ENCODE measurements around the gene PRKCA.
A peak's percentile ranks its signal among the peaks of the same experiment; 100 is the strongest.

Gene PRKCA

DNA sequence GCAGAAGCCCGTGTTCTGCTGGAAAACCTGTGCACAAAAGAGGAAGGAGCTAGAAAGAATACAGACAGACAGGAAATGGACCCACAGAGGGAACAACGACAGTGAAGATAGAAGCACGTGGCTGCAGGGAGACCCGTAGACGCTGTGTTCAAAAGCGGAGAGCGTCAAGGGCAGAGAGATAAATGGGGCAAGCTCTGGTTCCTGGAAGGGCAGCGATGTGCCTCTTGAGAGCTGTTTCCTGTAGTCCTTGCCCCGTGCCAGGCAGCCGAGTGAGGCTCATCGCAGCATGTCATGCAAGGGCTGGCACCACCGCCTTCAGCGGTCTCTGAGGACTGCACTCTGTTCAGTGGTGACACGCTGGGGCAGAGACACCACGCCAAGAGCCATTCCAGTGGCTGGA, 488.9 kb downstream of the PRKCA start:
- no peak for DNase-seq

DNA sequence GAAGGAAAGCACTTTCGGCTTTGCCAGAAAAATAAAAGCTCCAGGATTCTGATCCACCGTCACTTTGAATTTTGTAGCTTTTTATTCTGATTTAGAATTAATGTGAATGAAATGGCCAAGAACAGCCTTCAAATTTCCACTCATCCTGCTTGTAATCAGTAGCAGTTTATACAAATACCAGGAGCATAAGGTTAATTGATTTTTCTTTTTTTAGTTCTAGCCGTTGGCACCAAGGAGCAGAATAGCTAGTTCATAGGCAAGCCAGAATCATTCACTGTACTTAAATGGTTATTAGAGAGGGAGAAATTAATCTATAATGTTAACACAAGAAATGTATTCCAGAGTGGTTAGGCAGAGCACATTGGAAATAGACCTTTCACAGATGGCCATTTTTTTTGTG, 491.4 kb downstream of the PRKCA start:
- no peak for DNase-seq

DNA sequence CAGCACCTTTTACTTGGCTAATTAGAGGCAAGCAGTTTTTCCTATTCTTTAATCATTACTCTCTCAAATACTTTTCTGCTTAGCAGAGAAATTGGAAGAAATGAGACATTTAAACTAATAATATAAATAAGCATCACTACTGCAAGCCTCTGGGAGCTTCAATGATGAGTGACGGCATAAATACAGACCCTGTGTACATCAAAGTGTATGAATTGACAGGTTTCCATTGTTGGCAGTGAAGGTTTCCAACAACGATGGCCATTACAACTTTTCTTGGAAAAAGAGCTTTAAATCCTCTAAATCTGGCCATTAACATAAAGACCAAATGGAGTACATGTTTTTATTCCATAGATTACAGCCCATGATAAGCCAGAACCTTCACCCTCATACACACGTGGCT, 493.1 kb downstream of the PRKCA start:
- DNase-seq: no peak

DNA sequence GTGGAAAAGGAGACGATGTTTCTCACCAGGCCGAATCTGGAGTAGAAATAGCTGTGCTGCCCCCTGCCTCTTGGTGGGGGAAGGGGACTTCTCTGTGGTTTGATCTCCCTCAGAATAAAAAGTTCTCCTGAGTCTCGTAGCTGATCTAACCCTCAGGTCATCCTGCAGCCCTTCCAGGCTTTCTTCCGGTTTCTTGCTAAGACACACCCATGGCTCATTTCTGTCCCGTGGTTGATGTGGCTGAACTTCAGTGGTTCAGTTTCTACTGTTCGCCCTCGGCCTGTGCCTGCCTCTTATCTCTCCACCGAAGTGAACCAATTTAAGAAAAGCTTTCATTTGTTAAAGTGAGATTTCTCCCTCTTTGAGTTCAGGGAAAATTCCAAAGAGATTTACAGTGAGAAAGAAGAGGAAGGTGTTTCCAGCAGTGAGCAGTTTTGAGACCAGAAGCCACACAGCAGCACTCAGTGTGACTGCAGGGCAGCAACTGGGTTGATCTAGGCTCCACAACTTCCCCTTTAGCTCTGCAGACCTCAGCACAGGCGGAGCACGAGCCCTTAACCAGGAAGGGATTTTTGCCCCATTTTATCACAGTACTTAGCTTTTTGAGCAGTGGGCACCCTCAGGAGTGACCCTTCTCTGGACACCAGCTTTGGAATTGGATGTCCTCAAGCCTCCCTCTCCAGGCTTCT, 497.6 kb downstream of the PRKCA start:
- no peak for DNase-seq

DNA sequence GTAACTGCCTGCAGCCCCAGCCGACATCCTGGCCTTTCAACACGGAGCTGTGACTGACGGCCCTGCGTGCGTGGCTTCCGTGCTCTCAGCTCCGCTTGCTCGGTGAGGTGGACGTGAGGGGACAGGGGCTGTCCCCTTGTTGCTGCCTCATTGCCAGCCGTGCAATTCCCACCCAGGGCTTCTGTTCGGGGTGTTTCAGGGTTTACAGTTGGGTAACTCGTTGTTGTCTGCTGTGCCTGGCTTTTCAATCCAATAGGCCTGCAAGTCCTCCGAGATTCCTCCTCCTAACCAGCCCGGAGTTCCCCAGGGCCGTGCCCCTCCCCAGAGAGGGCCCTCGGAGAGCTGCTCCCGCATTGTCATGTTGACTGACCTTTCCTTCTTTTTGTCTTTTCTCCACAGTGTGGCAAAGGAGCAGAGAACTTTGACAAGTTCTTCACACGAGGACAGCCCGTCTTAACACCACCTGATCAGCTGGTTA, 501.1 kb downstream of the PRKCA start:
- no peak for DNase-seq

DNA sequence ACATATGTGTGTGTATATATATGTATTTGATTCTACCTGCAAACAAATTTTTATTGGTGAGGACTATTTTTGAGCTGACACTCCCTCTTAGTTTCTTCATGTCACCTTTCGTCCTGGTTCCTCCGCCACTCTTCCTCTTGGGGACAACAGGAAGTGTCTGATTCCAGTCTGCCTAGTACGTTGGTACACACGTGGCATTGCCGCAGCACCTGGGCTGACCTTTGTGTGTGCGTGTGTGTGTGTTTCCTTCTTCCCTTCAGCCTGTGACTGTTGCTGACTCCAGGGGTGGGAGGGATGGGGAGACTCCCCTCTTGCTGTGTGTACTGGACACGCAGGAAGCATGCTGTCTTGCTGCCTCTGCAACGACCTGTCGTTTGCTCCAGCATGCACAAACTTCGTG, 503.2 kb downstream of the PRKCA start:
- DNase-seq: no peak

DNA sequence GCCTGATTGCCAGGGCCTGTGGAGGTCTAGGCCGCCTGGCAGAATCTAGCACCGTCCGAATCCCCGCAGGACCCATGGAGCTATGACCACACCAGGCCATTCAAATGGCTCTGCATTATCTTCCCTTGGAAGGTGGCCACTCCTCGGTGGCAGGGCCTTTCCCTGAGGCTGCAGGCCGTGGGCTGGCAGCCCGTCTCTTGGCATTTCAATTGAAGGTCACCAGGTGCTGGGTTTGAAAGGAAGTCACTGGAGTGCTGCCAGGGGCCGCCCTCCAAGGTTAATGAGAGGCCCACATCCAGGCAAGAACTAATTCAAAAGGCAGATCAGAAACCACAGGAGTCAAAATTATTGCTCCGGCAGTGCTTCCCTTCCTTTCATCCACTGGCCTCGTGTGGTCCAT, 504.8 kb downstream of the PRKCA start:
- no peak for DNase-seq

DNA sequence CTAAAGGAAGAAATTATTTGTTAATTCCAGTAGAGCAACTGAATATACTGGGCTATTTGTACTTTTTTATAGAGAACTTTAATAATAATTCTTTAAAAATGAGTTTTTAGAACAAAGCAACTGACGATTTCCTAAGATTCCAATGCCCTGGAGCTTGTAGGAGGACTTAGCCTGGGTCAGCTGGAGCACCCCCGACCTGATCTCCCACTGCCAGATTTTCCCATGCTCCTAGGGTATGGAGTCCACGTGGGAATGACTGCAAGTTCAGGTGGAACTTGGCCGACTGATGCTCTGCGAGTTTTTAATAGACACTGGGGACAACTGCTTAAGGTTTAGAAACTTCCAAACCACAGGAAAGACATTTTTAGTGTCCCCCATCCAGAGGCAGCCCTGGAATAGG, 507.0 kb downstream of the PRKCA start:
- no peak for DNase-seq

DNA sequence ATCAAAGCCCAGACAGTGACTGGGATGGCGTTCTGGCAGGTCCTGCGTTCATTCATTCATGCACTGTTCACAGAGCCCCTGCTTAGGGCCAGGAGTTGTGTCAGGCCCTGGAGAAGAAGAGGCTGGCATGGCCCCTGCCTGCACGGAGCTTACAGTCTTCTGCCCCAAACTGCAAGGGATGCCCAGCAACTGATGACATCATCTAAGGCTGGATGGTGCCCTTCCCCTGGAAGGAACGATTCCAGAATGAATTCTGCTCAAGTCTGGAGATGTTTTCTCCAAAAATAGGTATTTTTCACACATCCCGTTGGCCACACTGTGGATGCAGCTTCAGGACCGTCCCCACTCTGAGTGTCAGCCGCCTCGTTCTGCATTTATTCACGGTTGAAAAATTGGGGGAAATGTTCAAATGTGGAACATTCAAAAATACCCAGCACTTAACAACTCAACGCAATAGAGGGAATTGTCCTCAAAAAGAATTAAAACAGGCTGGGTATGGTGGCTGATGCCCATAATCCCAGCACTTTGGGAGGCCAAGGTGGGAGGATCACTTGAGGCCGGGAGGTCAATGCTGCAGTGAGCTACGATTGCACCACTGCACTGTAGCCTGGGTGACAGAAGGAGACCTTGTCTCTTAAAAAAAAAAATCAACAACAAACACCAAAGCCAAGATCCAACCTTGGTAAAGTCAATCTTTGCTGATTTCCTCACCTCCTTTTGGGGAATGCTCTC, 508.7 kb downstream of the PRKCA start:
- no peak for DNase-seq

DNA sequence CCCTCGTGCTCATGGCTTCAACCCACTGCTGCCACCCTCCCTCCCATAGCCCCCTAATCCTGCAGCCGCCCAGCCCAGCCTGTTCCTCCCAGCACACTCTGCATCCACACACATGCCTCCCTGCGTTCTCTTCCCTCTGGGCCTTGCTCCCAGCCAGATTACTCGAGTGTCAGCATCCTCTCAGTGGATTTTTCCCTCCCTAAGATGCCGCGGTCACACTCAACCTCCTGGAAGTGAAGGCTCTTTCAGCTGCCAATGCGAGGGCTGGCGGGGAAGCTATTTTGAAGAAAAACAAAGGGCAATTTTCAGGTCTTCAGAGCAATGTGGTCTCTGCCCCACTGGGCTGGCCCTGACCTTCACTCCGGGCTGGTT, 509.3 kb downstream of the PRKCA start:
- DNase-seq: no peak

DNA sequence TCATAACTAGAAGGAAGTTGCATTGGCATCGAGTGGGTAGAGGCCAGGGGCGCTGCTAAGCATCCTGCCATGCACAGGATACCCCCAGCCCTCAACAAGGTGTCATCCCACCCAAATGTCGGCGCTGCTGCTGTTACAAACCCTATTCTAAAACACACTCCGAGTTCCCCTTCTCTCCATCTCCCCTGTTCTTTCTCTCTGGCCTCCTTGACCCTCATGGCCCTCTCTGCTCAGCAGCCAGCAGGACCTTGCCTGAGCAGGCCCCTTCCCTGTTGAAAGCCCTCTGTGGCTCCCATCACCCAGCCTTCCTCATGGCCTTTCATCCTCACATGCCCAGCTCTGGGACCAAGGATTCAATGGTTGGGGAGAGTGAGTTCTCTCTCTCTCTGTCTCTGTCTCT, 510.2 kb downstream of the PRKCA start:
- no peak for DNase-seq

DNA sequence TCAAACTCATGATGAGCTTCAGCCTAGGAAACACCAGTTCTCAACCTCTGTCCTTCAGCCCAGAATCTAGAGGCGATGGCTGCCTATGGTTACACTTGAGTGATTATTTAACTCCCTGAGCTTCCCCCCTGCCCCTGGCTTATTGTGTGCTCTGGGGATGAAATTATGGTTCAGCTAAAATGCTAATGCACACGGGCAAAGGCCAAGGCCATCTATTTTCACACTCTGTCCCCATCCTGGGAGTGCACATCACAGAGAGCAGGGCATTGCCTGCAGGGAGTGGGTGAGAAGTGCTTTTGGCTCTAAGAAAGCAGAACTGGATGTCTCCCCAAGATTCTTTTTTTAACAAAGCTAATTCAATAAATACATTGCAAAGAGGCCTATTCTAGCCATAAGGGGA, 510.9 kb downstream of the PRKCA start:
- no peak for DNase-seq

DNA sequence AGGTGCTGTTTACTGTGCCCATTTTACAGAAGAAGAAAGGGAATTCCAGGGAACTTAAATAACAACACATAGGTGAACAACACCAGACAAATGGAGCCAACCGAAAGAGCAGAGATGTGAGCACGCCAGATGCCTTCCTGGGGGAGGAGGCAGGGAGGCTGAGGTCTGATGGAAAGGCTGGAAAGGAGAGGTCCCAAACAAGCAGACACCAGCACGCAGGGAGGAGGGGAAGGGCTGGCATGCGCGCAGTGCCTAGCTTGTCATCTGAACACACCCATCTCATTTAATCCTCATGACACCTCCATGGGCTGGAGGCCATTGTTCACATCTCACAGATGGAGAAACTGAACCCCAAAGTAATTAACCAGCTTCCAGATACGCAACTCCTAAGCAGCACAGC, 511.6 kb downstream of the PRKCA start:
- DNase-seq: no peak

DNA sequence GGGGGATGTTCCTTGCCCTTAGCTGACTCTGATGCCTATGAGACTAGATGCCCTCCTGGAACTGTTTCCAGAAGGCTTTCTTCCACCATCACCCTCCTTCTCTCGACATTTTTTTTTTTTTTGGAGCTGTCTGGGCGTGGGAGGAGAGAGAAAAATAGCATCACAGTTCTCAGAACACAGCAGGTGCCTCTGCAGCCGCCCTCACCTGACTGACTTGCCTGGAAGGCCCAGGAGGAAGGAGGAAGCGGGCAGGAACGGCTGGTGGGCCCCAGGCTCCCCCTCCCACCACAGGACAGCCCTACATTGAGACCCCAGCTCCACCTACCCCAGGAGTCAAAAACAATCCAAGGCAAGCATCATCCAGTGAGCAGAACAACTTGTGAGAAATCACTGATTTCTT, 512.2 kb downstream of the PRKCA start:
- DNase-seq: no peak

DNA sequence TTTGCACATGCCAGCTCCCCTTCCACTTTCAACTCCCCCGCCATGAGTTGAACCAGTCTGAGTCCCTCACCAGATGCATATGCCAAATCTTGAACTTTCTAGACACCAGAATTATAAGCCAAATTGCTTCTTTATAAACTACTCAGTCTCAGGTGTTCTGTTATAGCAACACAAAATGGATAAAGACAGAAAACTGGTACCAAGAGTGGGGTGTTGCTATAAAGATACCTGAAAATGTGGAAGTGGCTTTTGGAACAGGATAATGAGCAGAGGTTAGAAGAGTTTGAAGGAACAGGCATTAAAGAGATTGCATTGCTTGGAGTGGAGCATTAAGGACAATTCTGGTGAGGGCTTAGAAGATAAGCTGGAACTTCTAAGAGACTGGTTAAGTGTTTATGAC, 515.3 kb downstream of the PRKCA start:
- DNase-seq: no peak

DNA sequence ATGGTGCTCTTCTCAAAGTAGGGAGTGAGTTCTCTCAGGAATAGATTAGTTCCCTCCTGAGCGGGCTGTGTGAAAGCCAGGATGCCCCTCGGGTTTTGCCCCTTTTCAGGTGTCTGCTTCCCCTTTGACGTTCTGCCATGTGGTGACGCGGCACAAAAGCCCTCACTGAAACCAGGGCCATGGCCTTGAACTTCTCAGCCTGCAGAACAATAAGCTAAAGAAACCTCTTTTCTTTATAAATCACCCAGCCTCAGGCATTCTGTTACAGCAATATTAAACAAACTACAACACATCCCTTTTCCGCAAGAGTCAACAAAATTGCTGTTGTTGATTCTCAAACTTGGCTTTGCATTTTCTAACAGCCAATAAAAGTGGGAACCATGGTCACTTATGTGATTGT, 517.1 kb downstream of the PRKCA start:
- DNase-seq: no peak

DNA sequence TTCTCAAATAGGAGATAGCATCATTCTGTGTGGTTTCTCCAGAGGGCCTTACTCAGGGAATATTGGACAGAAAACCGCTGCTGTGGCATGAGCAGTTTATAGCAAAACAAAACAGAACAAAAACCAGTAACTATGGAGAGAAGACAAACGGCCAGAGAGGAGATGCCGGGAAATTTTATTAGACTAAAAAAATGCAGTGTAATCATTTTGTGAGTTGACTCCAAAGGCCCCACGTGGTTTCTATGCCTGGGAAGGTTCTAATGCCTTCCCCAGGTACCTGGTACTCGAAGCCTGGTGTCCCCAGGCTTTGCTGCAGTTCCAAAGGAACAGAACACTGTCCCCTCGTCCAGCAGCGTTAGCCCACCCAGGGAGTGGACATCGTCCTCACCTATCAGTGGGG, 519.6 kb downstream of the PRKCA start:
- no peak for DNase-seq

DNA sequence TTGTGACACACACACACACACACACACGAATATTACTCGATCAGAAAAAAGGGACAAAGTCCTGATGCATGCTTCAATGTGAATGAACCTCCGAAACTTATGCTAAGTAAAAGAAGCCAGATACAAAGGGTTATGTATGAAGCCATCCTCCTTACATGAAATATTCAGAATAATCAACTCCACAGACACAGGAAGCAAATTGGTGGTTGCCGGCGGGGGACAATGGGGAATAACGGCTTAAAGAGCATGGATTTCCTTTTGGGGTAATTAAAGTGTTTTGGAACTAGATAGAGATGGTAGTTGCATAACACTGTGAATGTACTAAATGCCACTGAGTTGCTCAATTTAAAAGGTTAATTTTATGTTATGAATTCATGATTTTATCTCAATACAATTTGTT, 524.4 kb downstream of the PRKCA start:
- DNase-seq: no peak

DNA sequence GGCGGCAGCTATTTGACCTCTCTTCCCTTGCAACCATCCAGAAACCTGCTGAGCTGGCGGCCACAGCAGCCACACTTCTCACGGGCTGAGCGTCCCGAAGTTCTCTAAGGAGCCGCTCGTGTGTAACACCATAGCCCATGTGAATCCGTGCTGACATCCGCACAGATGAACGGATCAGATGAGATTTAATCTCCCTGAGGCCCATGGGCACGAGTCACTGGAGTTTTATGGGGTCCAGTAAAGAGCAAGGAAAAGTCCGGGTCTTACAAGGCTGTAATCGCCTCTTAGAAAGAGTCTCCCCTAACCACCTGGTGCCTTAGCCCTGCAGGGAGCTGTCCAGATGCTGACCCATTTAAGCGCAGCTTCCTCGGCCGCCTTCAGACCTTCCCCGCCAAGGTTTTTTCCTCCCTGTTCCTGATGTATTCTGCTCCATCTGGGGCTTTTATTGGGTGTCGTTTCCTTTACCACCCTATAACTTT, 527.0 kb downstream of the PRKCA start:
- DNase-seq: peak; percentile 83

DNA sequence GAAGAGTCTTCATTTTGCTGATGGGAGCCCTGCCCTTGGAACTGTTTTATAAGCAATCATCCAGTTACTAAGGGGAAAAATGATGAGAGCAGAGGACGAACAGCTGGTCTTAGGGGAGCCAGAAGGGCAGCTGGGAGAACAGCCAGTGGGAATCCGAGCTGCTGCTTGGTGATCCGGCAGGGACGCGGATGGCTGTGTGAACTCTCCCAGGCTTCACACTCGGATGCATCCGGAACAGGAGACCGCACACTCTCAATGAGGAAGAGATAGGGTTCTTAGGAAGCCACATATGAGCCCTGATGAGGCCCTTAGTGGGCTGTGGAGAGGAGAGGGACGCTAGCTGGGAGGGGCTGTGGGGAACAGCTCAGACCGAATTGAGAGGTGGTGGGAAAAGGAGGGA, 527.5 kb downstream of the PRKCA start:
- no peak for DNase-seq

DNA sequence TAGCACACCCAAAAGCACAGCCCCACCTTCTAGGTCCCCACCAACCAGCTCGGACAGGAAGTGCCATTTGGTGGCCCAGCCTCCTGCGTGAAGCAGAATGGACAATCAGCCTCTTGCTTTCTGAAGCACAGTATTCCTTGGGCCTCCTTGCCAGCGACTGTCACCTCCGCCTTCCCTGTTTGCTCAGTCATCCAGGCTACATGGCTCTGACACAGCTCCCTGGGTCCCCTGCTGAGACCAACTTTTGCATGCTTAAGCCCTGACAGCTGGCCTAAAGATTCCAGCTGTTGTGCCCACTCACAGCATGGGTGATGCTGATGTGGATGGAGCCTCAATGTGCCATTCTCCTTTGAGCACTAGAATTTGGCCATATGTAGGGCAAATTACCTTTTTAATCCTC, 528.0 kb downstream of the PRKCA start:
- no peak for DNase-seq

DNA sequence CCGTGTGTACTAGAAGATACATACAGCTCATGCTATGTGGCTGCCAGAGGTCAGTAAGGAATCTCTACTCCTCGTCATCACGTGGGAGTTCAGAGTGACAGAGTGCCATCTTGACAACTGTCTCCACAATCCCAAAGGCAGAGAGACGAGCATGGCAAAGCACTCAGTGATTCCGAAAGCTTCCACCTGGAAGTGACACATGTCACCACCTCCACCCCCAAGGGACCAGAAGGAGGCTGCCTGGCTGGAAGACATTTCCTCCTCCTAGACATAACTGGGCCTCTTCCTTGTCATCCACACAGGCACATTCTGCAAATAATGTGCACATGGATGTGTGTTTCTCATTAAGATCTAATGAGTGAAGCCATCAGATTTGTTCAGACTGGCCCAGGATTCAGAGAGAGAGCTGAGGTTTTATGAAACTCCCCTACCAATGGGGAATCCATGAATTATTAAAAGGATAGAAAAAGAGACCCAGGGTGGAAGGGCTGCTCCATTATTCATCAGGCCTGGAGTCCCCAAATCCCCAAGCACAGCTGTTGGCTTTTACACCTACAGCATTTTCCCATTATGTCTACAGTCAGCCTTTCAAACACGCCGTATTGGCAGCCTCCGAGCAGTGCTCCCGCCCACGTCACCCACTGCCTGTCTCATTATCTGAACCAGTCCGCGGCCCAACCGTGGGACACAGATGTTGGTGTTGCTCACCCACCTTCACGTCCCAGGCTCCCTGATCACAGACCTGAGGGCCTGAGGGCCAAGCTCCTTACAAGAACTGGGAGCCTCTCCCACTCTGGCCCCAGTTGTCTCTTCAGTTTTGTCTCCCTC, 529.2 kb downstream of the PRKCA start:
- DNase-seq: no peak

DNA sequence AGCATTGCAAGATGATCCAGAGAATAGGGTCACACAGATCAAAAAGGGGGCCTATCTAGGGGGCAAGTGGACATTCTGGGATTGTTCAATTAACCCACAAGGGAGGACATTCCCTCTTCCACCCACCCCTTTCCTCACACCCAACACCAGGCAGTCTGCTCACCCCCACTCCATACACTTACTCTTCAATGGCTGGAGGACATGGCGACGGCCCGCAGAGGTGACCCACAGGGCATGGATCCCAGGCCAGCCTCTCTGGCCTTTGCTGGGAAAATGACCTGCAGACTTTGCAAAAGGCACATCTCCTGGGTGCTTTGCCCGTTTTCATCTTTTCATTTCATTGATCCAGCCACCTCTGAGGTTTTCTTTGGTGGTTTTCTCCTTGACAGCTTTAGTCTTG, 530.8 kb downstream of the PRKCA start:
- DNase-seq: no peak

DNA sequence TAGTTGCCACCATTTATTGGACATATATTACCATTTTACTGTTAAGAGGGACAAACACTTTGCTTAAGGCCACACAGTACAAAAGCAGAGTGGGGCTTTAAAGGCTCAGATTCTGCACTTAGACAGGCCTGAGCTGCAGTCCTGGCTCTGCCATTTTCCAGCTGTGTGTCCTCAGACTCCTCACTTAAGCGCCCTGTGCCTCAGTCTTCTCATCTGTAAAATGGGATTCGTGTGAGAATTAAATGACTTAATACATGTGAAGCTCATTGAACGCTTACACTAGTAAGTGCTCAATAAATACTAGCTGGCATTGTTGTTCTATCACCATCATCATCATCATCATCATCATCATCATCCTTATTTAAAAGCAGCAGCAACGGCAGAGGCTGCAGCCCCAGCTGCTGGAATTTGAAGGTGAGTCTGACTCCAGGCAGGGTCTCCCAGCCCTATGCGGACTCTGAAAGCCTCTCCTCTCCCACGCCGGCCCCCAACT, 532.1 kb downstream of the PRKCA start:
- DNase-seq: no peak

Measured in right forelimb (tissue), 1 donor.